HG03025 (cell line): ENCODE results near the gene MBLAC1.

Experiments
- ATAC-seq: cut with Tn5 transposase; IDR thresholded peaks from one replicate; pipeline ENCODE4 v1.9.1; 2021; ENCODE audit warnings: mild to moderate bottlenecking, moderate library complexity; ENCODE audit not compliant: unreplicated experiment, low FRiP score

The MBLAC1 gene

GRCh38 chr7:100095289-100095688 lies 31.5 kb upstream of the MBLAC1 start:
- ATAC-seq, result no peak

- no peak for ATAC-seq
These were observed 31.1 kb upstream of the MBLAC1 start for GRCh38 chr7:100095704-100096103.

GRCh38 chr7:100098913-100099312 lies 27.9 kb upstream of the MBLAC1 start:
- no peak for ATAC-seq

GRCh38 chr7:100099452-100099851 lies 27.3 kb upstream of the MBLAC1 start:
- no peak for ATAC-seq

GRCh38 chr7:100100420-100101015 lies 26.2 kb upstream of the MBLAC1 start:
- ATAC-seq, result peak; percentile 72

GRCh38 chr7:100101016-100101862 lies 25.5 kb upstream of the MBLAC1 start, which contains the start of the genes AP4M1 and MCM7:
Gene AP4M1, plus strand, starts transcription at chr7:100101643. Its CDS starts 72 bp downstream, at chr7:100101715.
Gene MCM7, minus strand, starts transcription at chr7:100101397. Its CDS starts 103 bp downstream, at chr7:100101294.
- ATAC-seq, result peak; percentile 81

GRCh38 chr7:100102950-100103840 lies 23.6 kb upstream of the MBLAC1 start:
- ATAC-seq, result no peak

GRCh38 chr7:100105534-100105933 lies 21.2 kb upstream of the MBLAC1 start:
- no peak for ATAC-seq

- no peak for ATAC-seq
These were observed 20.1 kb upstream of the MBLAC1 start for GRCh38 chr7:100106633-100107032.

- no peak for ATAC-seq
These were observed 19.5 kb upstream of the MBLAC1 start for GRCh38 chr7:100107125-100107737.

GRCh38 chr7:100107890-100108289 lies 18.9 kb upstream of the MBLAC1 start:
- ATAC-seq, result no peak

- no peak for ATAC-seq
These were observed 17.1 kb upstream of the MBLAC1 start for GRCh38 chr7:100109521-100110163.

- no peak for ATAC-seq
These were observed 15.6 kb upstream of the MBLAC1 start for GRCh38 chr7:100111156-100111555.

GRCh38 chr7:100111914-100112313 lies 14.9 kb upstream of the MBLAC1 start:
- no peak for ATAC-seq

GRCh38 chr7:100115026-100115425 lies 11.7 kb upstream of the MBLAC1 start:
- ATAC-seq, result no peak

GRCh38 chr7:100118388-100119071 lies 8.2 kb upstream of the MBLAC1 start:
- no peak for ATAC-seq

GRCh38 chr7:100119072-100119969 lies 7.4 kb upstream of the MBLAC1 start, which contains the start of the genes CNPY4 and TAF6:
Gene CNPY4, plus strand, starts transcription at chr7:100119634. Its CDS starts 111 bp downstream, at chr7:100119745.
Gene TAF6, minus strand, starts transcription at chr7:100119358. Its CDS starts 5,149 bp downstream, at chr7:100114209.
- peak; percentile 55 for ATAC-seq
